ENCODE data around the gene OR10H2.
"Not testable (repeated sequence)": the region's sequence is repeated elsewhere in the genome, so short reads cannot be mapped to it uniquely, and the experiment has no call there.

Gene OR10H2, protein sequence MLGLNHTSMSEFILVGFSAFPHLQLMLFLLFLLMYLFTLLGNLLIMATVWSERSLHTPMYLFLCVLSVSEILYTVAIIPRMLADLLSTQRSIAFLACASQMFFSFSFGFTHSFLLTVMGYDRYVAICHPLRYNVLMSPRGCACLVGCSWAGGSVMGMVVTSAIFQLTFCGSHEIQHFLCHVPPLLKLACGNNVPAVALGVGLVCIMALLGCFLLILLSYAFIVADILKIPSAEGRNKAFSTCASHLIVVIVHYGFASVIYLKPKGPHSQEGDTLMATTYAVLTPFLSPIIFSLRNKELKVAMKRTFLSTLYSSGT

DNA sequence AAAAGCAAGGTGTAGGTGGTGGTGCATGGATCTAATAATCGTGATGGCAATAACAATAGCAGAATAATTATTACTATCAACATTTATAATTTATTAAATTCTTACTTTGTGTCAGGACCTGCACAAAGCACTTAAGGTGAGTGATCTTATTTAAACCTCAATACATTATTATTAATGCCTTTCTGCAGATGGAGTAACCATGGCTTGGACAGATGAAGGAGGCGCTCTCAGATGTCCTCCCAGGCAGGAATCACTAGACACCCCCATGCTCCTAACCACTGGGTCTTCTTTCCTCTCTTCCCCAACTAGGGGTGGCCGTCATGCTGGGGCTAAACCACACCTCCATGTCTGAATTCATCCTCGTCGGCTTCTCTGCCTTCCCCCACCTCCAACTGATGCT is at the start of gene OR10H2:
Gene OR10H2 (plus strand): TSS at position 301 of the 400 bp plus-strand sequence. CDS start 20 bp downstream, at position 321.
- FAIRE-seq: no peak

GRCh38 chr19:15679089-15679488 is 48.7 kb upstream of the OR10H2 start:
- no peak for FAIRE-seq

DNA sequence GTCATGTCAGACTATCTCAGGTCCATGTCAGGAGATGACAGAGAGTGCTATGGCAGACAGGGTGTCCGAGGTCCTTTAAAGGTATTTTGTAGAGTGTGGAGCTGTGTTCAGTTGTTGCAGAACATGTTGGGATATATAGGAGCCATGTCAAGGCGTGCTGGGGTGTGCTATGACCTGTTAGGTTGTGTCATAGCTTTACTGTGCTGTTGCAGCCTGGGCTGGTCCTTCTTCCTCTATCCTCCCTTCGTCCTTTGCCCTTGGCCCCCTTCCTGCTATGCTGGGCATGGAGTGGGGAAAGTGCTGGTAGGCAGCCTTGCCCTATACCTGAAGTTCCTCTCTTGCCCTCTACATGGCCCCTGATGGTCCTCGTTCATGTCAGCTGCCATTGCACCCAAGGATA is 48.0 kb upstream of the OR10H2 start:
- FAIRE-seq: not testable (repeated sequence)

DNA sequence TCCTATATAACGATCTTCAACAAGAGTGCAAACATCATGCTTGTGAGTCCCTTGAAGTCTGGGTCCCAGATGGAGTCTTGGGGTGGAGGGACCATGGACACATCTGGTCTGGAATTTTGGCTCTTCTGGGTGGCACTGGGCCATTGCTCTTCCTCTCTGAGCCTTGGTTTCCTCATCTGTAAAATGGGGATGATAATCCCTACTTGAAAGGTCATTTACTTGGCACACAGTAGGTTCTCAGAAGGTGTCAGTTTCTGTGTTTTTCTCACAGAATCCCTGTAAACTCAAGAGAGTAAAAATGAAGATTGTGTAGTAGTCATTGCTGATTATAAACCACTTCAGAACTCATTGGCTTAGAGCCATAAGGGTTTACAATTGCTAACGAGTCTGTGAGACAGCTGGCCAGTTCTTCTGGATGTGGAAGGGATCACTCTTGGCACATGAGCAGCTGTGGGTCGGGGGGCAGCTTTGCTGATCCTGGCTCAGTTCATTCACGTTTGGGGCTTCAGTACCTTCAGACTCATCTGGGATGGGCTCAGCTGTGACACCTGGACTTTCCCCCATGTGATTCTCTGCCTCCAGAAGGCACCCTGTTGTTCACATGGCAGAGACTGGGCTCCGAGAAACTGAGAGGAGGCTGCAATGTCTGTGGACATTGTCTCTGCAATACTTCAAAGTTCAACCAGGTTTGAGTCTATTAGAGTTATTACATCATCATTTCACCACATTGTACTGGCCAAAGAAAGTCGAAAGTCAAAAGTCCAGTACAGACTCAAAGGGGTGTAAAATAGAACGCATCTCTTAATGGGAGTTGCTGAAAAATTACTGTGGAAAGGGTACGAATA is 47.1 kb upstream of the OR10H2 start:
- no peak for FAIRE-seq

- no peak for FAIRE-seq
These were observed 44.4 kb upstream of the OR10H2 start for GRCh38 chr19:15683411-15683810.

- no peak for FAIRE-seq
These were observed 43.0 kb upstream of the OR10H2 start for GRCh38 chr19:15684828-15685227.

- no peak for FAIRE-seq
These were observed 31.1 kb upstream of the OR10H2 start for GRCh38 chr19:15696654-15697194.

- no peak for FAIRE-seq
These were observed 25.9 kb upstream of the OR10H2 start for GRCh38 chr19:15701757-15702533.

- FAIRE-seq: no peak
These were observed 25.3 kb upstream of the OR10H2 start for GRCh38 chr19:15702534-15702930.

- no peak for FAIRE-seq
These were observed 13.2 kb upstream of the OR10H2 start for GRCh38 chr19:15714638-15715037.

DNA sequence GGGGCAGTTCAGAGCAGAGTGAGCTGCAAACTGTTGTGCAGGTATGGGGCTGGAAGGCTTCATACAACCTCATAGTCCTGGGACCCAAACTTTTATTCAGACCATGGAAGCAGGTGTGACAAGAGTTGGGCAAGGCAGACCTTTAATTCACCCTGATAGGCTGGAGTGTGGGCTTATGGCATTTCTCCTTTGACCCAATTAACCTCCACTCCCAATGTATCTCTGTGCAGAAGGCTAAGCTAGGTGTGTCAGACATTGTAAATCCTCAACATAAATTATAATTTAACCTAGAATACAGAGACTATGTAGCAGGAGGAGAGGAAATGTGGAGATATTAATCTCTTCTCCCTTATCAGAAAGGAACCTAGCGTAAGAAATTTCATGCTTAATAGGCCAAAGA is 12.2 kb upstream of the OR10H2 start:
- FAIRE-seq: no peak

- no peak for FAIRE-seq
These were observed 10.0 kb upstream of the OR10H2 start for GRCh38 chr19:15717809-15718208.

DNA sequence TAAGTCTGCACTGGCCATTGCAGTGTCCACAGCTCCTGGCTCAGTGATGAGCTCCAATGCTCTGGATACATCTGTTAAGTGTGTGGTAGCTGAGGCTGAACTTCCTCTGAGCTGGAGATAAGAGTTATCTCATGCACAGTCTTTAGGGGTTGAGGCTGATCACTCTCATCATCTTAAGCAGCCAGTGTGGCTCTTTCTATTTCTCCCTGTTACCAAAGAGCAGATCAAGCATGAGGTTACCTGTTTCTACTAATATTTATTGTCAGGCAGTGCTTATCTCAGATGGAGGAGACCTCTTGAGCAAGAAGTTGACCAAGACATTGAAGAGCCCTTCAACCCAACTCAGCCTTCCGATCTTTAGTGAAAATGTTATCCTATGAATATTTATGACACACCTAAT is 6.6 kb upstream of the OR10H2 start:
- FAIRE-seq: no peak

GRCh38 chr19:15722956-15723355 is 4.9 kb upstream of the OR10H2 start:
- FAIRE-seq: no peak

GRCh38 chr19:15730538-15730937 is 2.7 kb downstream of the OR10H2 start:
- no peak for FAIRE-seq

DNA sequence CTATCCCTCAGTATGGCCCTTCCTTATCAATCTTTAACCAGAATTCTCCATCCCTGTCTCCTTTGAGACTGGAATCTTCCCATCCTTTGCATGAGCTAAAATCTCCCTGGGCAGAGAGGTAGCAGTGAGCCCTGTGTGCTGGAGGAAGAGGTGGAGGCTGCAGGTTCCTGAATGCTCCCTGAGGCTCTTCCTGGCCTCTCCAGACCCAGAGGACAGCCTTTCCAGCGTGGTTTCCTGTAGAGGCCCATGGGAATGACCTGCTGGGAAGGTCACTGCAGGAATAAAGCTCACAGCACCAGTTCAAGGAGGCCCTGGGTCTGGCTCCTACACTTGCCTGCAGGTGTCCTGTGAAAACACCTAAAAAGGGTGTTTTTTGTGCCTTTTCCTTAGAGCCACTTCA is 4.6 kb downstream of the OR10H2 start:
- no peak for FAIRE-seq

- FAIRE-seq: no peak
These were observed 6.1 kb downstream of the OR10H2 start for GRCh38 chr19:15733895-15734294.

DNA sequence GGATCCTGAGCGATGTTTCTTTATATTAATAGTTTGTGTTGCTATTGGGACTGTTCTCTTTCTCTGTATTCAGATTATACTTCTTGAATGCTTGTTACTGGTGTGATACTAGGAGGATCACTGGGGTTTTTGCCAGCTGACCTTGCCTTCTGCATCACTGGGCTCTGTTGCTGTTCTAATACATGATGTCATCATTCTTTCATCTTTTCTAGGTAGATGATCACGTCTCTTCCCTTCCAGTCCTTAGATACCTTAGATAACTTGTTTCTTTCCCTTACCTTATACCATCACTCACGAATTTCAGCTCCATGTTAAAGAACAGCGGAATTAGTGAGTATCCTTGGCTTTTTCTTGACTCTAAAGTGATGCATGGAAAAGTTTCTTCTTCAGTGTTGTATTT is 9.9 kb downstream of the OR10H2 start, which contains the start of gene OR10H3:
Gene OR10H3 (plus strand): TSS at position 264 of the 400 bp plus-strand sequence. CDS start 3,408 bp downstream, outside the sequence.
- no peak for FAIRE-seq

DNA sequence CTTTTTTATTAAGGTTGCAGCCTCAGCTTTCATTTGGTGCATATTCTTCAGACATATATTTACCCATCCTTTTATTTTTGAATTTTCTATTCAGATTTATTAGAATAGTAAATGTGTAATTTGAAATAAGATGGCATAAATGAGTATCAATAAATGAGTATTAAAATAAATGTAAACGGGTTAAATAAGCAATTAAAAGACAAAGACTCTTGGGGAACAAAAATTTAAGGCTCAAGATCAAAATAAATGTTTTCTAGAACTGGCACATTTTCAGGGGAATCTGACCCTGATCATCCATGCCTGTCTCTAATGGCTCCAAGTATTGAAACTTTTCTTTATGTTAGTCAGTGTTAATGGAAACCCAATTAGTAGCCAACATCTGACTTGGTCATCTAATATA is 13.0 kb downstream of the OR10H2 start:
- FAIRE-seq: no peak

DNA sequence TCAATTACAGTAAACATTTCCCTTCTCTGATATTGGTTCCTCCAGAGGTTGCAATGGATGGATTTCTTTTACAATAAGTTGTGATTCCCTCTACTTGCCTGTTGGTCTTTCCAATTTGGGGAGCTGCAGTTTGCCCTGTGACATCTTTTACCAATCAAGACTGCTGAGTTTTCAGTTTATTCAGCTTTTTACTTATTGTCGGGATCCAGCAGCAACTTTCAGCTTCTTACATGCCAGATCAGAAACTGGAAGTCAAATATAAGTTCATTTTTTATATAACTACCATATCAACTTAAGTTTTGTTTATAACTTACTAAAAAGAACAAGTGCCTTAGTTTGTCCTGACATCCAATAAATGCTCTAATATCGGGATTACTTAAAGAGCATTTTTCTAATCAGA is 20.4 kb downstream of the OR10H2 start:
- no peak for FAIRE-seq

DNA sequence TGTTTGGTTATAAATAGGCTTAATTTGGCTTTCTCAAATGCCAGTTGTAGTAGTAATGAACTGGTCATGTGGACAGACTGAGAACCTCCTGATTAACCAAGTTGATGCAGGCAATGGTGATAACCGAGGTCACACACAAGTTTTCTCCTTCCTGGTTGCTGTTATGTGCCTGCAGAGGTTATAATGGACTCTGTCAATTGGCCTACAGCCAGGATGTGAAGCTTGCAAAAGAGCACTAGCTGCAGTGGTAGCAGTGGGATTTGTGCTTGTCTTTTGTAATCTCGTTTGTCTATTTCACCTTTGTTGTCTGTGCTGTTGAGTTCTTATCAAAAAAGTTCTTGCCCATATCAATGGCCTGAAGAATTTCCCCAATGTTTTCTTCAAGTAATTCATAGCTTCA is 30.6 kb downstream of the OR10H2 start:
- FAIRE-seq: no peak

GRCh38 chr19:15759962-15760565 is 32.2 kb downstream of the OR10H2 start:
- FAIRE-seq: no peak
